Activated CD4-positive, alpha-beta T cell treated with anti-CD3 and anti-CD28 coated beads for 24 hours (primary cell): Measurements from ENCODE around the gene DDX4.
"Not testable (repeated sequence)": the region's sequence is repeated elsewhere in the genome, so short reads cannot be mapped to it uniquely, and the experiment has no call there.

ENCODE experiments used
- DNase-seq, 2 donors: peaks; one replicate each; pipeline ENCODE4 v3.0.0-alpha.2; 2020; ENCODE audit warnings: low read depth in 2 of 2

DDX4 gene

DNA sequence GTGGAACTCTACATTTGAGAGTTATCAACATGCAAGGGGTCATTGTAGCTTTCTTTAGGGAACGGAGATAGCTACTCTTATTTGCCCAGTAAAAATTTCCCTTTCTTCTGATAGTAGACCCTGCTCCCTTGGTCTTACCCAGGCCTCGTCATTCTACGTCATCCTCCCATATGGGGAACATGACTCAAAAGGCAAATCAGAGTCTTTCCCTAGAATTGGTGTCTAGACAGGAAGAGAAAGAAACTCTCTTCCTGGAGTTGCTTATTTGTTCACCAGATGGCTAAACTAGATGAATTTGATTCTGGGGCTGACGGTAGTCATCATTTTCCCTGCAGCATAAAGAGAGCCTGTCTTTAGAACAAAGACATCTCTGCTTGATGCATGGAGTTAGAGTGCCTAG, 13.6 kb upstream of the DDX4 start:
- DNase-seq, result no peak

DNA sequence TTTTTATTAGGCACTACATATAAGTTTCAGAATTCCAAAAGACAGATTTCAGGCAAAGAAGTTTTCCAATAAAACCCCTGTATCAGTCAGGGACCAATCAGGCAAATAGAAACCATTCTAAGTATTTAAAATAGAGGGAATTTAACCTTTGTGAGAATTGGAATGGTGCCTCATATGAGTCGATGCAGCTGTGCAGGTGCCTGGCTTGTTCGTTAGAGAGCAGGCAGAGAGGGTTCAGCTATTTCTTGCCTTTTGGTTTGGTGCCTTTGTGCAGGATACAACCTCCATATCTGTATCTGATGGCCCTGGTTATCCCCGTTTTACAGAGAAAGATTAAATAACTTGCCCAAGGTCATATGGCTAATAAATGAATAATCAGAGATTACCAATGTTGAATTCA, 6.0 kb upstream of the DDX4 start:
- no peak for DNase-seq

DNA sequence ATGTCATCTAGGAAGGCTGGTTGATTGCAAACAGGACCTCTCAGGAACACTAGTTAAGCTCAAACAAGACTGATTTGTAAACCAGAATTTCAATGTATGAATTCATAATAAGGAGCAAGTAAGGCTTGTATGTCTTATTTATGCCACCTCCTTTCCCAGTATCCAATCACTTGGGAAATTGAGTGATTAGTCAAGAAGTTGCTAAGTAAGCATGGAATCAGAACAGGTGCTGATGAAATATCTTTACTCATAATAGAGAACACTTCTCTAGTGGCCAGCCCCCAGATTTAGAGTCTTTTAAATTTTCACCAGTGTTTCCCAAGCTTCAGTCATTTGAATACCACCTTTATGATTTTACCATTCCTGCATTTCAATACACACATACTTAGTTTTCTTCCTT, 5.3 kb upstream of the DDX4 start:
- DNase-seq, result no peak

- DNase-seq, result no peak
Measured at GRCh38 chr5:55734658-55735057, 3.2 kb upstream of the DDX4 start.

DNA sequence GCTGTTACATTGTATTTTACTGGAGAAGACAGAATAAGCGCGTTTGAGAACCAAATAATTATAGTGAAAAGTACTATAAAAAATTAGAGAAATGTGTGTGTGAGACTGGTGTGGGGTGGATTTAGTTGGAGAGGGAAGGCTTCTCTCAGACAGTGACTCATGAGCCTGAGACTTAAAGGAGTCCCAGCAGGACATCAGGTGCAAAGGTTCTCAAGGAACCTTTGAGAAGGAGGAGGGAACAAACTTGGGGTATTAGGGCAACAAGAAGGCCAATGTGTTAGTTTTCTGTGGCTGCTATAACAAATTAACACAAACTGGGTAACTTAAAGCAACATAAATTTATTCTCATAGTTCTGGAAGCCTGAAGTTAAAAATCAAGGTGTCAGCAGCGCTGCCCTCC, 4.9 kb downstream of the DDX4 start:
- DNase-seq, result no peak

DNA sequence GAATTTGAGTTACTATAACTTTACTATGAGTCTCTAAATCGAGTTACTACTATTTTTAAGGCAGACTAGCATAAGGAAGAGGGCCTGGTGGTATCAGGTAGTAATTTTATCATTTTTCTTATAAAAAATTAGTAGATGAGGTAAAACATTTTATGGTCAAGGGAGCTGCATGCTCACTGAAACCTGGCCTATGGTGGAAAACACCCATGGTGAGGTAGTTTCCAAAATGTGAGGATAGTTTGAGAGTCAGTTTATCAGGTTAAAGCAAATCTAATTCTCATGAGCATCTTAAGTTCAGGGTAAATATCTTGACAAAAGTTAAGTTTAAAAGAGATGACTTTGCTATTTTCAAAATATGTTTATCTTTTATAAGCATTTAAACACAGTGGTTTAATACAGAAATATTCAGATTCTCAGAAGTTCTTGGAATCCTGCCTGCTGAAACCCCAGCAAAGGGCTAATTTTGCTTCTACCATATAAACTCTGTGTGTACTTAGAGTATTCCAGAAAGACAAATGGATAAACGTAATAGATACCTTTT, 10.0 kb downstream of the DDX4 start:
- no peak for DNase-seq

GRCh38 chr5:55749387-55749786, 11.5 kb downstream of the DDX4 start:
- DNase-seq, result no peak

DNA sequence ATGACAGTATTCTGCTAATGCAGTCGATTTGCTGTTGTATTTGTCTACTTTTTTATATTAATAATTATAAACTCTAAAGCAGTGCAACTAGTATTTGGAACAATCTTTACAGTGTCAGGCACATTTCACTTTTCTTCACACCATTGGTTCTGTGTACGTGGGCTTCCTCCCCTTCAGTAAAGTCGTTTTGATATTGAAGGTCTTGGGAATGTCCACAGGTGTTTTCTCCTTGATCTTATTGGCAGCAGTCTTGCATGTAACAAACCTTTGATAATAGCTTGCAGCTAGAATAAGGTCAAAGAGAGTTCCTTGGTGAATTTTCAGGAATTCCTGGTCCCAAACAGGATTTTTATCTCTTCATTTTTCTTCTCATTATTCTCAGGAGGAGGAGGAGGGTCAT, 12.2 kb downstream of the DDX4 start:
- no peak for DNase-seq

DNA sequence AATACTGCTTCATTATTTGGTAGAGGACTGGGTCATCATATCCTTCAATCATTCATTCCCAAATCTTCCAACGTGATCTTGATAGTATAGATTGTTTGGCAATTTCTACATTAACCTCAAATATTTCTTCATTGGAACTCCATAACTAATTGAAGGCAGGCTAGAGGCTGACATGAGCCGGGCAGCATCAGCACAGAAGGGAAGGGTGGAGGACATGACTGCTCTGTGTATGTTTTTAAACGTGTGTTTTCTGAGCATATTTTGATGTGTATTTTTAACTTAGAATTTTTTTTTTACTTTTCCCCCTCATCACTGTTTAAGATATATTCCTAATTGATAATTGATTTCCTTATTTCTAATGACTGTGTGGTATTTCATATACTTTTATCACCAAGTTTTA, 12.6 kb downstream of the DDX4 start:
- no peak for DNase-seq

- DNase-seq, result no peak
Measured at GRCh38 chr5:55758231-55758630, 20.4 kb downstream of the DDX4 start.

- DNase-seq, result no peak
Measured at GRCh38 chr5:55758714-55759113, 20.9 kb downstream of the DDX4 start.

DNA sequence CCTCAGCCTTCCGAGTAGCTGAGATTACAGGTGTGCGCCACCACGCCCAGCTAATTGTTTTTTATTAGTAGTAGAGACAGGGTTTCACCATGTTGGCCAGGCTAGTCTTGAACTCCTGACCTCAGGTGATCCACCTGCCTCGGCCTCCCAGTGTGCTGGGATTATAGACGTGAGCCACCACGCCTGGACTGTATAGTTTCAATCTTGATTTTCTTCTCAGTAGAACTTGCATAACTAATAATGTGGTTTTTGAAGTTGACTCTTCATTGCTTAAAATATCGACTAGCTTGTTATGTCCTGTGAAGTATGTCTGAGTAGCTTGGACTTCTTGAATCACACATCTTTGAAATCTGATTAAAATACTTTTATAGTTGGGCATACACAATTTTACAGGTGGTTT, 23.9 kb downstream of the DDX4 start:
- not testable (repeated sequence) for DNase-seq

DNA sequence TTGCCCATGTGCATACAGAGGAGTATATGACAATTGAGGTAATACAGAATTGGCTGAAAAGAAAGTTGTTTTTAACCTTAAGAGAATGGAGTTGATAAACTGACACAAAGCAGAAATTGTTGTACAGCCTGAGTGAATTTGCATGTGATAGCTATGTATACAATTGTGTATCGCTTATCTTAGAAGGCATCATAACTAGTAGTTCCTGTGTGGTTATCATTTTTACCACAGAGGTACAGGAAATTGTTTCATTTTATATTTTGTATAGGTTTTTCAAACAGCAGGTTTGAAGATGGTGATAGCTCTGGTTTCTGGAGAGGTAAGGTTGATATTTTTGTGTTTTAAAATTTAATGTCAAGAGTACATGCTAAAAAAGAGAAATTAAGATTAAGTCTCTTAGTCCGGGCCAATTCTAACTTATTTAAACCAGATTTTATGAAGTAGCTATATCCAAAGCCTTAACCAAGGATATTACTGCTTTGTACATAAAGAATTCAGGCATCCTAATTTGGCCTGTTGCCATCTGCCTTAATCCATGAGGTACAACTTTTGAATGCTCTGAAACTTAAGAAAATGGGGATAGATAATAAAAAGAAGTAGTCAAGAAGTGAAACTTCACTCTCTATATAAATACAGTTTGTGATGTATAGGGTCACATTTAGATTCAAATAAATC, 26.0 kb downstream of the DDX4 start:
- DNase-seq, result no peak

DNA sequence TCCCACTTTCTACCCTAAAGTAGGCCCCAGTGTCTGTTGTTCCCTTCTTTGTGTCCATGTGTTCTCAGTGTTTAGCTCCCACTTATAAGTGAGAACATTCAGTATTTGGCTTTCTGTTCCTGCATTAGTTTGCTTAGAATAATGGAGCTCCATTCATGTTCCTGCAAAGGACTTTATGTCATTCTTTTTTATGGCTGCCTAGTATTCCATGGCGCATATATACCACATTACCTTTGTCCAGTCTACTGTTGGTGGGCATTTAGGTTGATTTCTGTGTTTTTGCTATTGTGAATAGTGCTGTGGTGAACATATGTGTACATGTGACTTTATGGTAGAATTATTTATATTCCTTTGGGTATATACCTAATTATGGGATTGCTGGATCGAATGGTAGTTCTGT, 30.4 kb downstream of the DDX4 start:
- no peak for DNase-seq

- no peak for DNase-seq
Measured at GRCh38 chr5:55771175-55771655, 33.4 kb downstream of the DDX4 start.

- no peak for DNase-seq
Measured at GRCh38 chr5:55773057-55773456, 35.2 kb downstream of the DDX4 start.

GRCh38 chr5:55777332-55777731, 39.5 kb downstream of the DDX4 start:
- no peak for DNase-seq

DNA sequence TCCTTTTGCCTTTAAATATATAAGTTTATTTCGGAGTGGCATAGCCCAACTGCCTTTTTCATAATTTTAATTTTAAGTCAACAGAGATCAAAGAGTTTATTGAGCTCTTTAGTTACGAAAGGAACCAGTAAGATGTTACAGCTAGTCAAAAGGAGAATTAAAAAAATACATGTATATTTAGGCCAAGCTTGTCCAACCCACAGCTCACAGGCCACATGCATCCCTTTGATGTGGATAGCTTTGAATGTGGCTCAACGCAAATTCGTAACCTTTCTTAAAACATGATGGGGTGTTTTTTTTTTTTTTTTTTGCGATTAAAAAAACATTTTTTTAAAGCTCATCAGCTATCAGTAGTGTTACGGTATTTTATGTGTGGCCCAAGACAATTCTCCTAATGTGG, 63.1 kb downstream of the DDX4 start:
- DNase-seq, result no peak

DNA sequence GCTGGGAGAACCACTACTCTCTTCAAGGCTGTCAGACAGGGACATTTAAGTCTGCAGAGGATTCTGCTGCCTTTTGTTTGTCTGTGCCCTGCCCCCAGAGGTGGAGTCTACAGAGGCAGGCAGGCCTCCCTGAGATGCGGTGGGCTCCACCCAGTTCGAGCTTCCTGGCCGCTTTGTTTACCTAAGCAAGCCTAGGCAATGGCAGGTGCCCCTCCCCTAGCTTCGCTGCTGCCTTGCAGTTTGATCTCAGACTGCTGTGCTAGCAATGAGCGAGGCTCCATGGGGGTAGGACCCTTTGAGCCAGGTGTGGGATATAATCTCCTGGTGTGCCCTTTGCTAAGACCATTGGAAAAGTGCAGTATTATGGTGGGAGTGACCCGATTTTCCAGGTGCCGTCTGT, 71.0 kb downstream of the DDX4 start:
- DNase-seq, result not testable (repeated sequence)

DNA sequence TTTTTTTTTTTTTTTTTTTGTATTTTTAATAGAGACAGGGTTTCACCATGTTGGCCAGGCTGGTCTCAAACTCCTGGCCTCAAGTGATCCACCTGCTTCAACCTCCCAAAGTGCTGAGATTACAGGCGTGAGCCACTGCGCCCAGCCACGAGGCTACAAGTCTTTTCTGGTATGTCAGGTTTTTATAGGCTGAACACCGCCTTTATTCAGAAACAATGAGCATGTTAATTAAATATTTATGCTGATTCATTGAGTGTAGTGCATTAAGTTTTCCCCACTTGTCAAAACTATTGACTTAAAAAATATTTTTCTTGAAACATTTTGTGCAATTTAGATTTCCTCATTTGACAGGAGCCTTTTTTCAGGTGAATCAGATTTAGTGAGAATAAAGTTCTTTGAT, 78.1 kb downstream of the DDX4 start:
- not testable (repeated sequence) for DNase-seq

GRCh38 chr5:55816342-55816741, 78.5 kb downstream of the DDX4 start:
- DNase-seq, result no peak

GRCh38 chr5:55817030-55817429, 79.2 kb downstream of the DDX4 start:
- DNase-seq, result no peak

DNA sequence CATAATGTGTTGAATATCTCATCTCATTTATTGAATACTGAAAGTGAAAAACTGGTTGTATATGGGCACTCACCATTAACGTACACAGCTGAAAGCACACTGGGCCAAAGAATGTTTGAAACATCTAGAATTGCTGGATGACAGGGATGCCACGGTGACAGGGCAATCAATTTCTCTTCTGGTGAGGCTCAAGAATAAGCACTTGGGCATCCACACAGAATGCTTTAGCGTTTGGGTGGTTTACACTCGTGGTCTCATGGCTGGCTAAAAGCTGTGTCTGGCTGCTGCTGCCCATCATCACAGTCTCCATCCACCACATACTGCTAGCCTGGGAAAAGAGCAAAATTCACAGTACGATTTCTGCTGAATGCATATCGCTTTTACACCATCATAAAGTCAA, 82.6 kb downstream of the DDX4 start:
- DNase-seq, result no peak
